ENCODE measurements around the gene EPB41L1.

The EPB41L1 gene

GRCh38 chr20:36154700-36155628, at the start of gene EPB41L1:
Gene EPB41L1 (plus strand): TSS chr20:36154740. CDS start chr20:36173778, 19,038 bp downstream.
- peak in 21 of 56 donors; percentile 24 to 84 (median 58) for DNase-seq

DNA sequence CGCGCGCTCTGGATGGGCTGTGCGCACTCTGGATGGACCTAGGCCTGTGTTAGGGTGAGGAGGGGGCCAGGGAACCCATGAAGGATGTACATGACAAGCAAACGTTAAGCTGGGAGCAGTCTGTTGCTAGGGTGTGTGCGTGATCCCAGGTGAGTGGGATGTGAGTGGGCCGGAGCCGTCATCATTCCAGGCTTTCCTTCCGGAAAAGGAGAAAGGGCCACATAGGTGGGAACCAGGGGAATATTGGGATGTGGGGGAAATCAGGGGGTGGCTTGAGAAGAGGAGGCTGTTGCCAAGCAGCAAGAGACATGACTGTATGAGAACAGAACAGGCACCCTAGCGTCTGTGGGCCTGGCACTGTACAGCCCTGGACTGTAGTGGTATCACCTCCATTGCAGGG, 49.7 kb upstream of the EPB41L1 start:
- no peak for DNase-seq

DNA sequence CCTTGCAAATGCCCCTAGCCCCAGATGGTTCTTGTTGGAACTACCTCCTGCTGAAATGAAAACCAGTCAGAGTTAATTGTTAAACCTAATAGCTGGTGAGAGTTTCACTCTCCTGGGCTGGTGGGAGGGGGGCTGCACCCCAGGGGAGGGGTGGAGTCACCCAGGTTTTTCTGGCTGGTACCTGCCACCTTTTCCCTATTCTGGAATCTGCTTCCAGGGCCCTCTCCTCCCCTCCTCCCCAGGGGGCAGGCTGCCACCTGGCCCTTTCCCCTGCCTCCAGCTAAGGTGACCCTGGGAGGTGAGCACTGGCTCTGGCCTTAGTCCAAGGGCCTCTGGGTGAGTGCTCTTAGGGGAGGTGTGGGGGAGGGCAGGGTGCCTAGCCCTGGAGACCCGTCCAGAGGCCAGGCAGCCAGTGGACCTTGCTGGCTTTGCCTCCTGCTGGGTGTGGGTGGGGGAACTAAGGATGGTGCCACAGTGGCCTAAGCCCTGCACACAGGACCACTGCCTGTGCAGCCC, 48.8 kb upstream of the EPB41L1 start:
- DNase-seq = no peak

DNA sequence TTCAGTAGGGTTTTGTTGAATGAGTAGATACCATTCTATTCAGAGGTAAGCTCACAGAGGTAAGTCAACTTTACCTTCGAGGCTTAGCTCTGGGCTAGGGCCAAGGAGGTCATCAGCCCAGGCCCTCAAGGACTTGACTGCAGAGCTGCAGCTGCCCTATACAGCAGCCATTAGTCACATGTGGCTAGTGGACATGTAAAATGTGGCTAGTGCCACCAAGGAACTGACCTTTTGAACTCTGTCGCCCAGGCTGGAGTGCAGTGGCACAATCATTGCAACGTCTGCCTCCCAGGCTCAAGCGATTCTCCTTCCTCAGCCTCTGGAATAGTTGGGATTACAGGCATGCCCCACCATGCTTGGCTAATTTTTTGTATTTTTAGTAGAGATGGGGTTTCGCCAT, 47.9 kb upstream of the EPB41L1 start:
- DNase-seq = no peak

- DNase-seq = no peak
Observed at GRCh38 chr20:36107881-36108280, 46.7 kb upstream of the EPB41L1 start.

- DNase-seq = no peak
Observed at GRCh38 chr20:36109251-36109947, 45.1 kb upstream of the EPB41L1 start.

GRCh38 chr20:36110994-36111393, 43.5 kb upstream of the EPB41L1 start:
- no peak for DNase-seq

DNA sequence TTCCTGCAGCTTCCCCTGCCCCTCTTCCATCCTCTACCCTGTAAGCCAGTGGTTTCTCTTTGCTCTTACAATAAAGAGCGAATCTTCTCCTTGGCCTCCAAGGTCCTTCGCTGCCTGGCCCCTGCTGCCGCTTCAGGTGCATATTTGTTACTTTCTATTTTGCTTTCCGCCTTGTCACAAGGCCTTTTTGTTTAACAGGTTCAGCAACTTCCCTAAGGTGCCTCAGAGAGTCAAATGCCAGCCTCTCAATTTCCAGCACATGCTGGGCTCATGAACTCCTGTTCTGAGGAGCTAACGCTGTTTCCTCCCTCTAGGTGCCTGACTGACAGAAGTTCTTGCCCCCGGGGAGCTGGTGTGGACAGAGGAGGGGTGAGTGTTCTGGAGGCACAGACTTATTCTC, 42.4 kb upstream of the EPB41L1 start:
- no peak for DNase-seq

DNA sequence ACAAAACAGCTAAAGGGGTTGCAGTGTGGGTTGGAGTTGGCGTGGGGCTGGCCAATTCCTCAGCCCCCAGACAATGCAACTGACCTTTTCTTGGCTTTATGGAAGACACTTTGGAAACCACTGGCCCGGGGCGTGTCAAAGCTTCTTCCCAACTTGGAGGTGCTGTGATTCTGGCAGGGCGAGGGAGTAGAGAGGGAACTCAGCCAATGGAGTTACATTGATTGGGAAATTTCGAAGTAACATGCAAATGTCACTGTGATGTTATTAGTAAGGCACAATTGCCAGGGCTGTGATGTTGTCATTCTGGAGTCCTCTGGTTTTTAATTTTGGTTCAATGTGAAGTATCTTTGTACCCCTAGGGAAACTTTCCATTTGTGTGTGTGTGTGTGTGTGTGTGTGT, 41.5 kb upstream of the EPB41L1 start:
- no peak for DNase-seq

DNA sequence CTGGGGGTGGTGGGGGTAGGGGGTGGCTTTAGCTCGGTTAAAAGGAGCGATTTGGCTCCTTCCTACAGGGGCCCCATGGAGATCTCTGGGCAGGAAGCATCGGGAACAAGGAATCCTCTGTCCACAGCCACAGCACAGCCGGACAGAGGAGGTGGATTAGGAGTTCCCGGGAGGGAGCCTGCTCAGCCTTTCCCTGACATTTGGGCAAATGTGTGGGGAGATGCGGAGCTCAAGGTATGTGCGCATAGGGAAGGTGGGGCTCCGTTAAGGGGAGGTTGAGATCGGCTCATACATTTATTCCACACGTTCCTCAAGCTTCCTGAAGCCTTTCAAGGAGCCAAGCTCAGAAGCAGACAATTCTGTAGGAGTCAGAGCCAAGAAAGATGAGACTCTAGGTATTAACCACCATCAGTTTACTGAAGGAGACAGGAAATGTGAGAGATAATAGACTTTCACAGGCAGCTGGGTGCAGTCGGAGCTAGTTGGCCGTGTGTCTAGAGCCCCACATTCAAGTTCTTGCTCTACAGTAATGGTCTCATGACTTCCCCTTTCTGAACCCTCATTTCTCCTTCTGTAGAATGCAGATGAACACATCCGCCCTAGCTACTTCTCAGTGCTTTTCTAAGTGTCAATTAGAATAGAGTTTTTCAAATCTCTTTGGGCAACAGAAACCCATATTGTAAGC, 40.8 kb upstream of the EPB41L1 start:
- no peak for DNase-seq

- no peak for DNase-seq
Observed at GRCh38 chr20:36114707-36115106, 39.8 kb upstream of the EPB41L1 start.

DNA sequence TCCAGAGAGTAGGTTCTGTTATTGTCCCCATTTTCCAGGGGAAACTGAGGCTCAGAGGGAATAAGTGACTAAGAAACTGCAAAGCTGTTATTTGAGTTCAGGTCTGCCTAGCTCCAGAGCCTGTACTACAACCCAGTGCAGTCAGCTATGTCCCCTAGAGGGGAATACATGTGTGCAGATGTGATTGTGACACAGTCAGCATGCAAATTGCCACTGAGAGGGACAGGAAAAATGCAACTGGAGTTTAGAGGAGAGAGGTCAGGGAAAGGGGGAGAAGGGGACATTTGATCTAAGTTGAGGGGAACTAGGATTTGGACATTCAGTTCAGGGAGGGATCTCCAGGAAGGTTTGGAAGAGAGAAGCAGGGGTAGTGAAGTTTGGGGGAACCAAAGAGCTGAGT, 38.6 kb upstream of the EPB41L1 start:
- no peak for DNase-seq

- DNase-seq = no peak
Observed at GRCh38 chr20:36116807-36117441, 37.6 kb upstream of the EPB41L1 start.

DNA sequence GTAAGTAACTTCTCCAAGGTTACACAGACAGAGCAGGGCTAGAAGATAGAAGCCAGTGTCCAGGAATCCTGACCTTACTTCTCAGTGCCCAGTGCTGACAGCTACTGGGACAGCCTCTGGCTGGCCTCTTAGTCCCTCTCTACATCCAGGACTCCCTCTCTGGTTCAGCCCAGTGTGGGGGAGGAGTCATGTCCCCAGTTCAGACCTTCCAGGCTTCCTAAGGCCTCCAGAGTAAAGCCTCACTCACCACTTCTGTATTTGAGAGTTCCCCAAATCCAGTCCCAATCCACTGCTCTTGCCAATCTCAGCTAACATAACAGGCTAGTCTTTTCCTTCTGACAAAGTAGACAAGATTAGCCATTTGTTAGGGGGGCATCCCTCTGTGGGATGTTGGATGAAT, 36.9 kb upstream of the EPB41L1 start:
- DNase-seq = no peak

DNA sequence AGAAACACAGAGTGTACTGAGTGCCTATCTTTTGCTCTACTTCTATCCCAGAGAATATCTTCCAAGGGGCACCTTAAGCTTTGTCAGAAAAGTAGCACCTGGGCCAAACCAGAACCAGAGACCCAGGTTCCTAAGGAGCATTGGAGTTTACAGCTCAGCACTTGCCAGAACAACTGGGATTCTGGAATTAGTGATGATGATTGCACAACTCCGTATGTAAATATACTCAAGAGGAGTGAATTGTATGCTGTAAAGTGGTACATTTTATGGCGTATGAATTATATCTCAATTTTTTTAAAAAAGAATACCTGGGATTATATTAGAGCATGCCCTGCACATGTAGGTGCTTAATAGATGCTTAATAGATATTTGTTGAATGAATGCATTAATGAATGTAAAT, 36.2 kb upstream of the EPB41L1 start:
- no peak for DNase-seq

GRCh38 chr20:36119537-36119936, 35.0 kb upstream of the EPB41L1 start:
- DNase-seq = no peak

GRCh38 chr20:36120241-36120640, 34.3 kb upstream of the EPB41L1 start:
- no peak for DNase-seq

- DNase-seq = no peak
Observed at GRCh38 chr20:36120991-36121390, 33.5 kb upstream of the EPB41L1 start.

DNA sequence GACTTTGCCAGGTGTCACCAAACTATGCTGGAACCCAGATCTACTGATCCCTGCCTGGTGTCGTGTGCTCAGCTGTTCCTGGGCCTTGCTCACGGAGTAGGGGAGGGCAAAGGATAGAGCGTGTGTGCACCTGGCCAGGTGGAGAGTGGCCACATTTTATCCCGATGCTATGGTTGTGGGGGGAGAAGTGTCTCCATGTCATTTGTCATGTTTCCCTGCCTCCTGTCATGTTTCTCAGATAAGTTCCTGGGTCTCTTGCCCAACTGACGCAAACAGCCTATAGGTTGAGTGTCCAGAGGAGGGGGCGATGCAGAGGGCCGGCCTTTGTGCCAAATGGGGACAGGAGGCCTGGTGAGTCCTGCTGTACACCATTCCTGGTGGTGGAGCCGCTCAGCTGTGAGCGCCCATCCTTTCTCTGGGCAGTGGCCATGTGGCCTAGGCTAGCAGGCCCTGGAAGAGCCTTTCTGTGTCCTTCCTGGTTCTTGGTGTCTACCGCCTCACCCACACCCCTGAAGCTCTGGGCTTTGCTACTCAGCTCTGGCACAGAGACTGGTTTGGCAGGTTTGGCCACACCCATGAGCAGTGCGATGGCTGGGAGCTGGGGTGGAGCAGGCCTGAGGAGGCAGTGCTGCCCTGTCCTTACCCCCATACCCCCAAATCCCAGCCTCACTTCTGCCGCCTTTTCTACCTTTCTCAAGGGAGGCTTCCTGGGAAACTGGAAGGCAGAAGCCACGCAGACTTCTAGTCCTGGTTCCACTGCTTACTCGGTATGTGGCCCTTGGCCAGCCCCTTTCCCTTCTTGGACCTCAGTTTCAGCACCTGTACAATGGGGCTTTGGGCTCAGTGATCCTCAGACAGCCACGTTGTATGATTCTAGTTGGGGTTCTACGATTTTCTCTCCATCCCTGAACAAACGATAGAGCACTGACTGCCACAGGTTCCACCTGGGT, 32.3 kb upstream of the EPB41L1 start:
- DNase-seq = no peak

DNA sequence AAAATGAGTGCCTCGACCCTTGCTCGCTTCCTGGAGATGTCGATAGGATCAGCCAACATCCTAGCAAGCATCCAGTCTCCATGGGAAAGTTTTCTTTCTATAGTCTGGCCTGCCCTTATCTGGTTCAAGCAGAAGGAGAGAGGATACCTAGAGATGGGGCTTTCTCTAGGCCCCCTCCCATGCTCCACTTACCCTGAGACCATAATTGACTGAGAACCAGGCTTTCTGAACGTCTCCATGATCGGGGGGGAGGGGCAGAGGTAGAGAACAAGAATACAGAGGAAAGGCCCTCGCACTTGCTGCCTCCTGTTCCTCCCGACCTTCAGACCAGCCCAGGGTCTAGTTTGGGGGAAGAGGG, 31.6 kb upstream of the EPB41L1 start:
- no peak for DNase-seq
